ENCODE measurements around the gene PADI4.

- TF ChIP-seq CREB1 (CRISPR knock-in tag; IDR thresholded peaks at IDR 0.05) = no peak
- TF ChIP-seq, protein P1, sequence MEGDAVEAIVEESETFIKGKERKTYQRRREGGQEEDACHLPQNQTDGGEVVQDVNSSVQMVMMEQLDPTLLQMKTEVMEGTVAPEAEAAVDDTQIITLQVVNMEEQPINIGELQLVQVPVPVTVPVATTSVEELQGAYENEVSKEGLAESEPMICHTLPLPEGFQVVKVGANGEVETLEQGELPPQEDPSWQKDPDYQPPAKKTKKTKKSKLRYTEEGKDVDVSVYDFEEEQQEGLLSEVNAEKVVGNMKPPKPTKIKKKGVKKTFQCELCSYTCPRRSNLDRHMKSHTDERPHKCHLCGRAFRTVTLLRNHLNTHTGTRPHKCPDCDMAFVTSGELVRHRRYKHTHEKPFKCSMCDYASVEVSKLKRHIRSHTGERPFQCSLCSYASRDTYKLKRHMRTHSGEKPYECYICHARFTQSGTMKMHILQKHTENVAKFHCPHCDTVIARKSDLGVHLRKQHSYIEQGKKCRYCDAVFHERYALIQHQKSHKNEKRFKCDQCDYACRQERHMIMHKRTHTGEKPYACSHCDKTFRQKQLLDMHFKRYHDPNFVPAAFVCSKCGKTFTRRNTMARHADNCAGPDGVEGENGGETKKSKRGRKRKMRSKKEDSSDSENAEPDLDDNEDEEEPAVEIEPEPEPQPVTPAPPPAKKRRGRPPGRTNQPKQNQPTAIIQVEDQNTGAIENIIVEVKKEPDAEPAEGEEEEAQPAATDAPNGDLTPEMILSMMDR (IDR thresholded peaks at IDR 0.05) = no peak
- no peak for TF ChIP-seq SMAD3 (CRISPR knock-in tag; IDR thresholded peaks at IDR 0.05; ENCODE audit: borderline replicate concordance)
- TF ChIP-seq ZNF138 (CRISPR knock-in tag; conservative IDR thresholded peaks at IDR 0.05) = no peak
- no peak for TF ChIP-seq ZNF263 (CRISPR knock-in tag; IDR thresholded peaks at IDR 0.05; ENCODE audit: low read depth)
- TF ChIP-seq NFYB (CRISPR knock-in tag; conservative IDR thresholded peaks at IDR 0.05; ENCODE audit: low read depth) = no peak
- no peak for TF ChIP-seq STAT6 (CRISPR knock-in tag; conservative IDR thresholded peaks at IDR 0.05; ENCODE audit: low read depth)
- TF ChIP-seq, protein P2, sequence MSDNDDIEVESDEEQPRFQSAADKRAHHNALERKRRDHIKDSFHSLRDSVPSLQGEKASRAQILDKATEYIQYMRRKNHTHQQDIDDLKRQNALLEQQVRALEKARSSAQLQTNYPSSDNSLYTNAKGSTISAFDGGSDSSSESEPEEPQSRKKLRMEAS (CRISPR knock-in tag; IDR thresholded peaks at IDR 0.05) = no peak
- no peak for TF ChIP-seq FOXP1 (CRISPR knock-in tag; IDR thresholded peaks at IDR 0.05; ENCODE audit: borderline replicate concordance)
- TF ChIP-seq USF1 (CRISPR knock-in tag; IDR thresholded peaks at IDR 0.05) = no peak
- no peak for TF ChIP-seq ZNF232 (CRISPR knock-in tag; IDR thresholded peaks at IDR 0.05)
These were observed 10.0 kb upstream of the PADI4 start for GRCh38 chr1:17297991-17298390.
